ENCODE results near the gene JKAMP. TPM values are rescaled to one million over a fixed set of nuclear protein-coding genes. Genes with fewer than 3 reads are reported as not detected.
A peak's percentile ranks its signal among the peaks of the same experiment; 100 is the strongest.

JKAMP gene
- total RNA-seq, 1 donor from 2014 or later = 28.8 TPM

GRCh38 chr14:59458486-59458885 is 25.8 kb upstream of the JKAMP start:
- TF ChIP-seq CTCF (IDR thresholded peaks at IDR 0.05) = no peak
- Mint-ChIP-seq H3K27me3 (no peaks in the 10 kb centered on the region), H3K4me3 (no peak overlapping the region), H3K36me3 (ENCODE audit: low read depth) (peaks cover 11% of the 10 kb centered on the region), H3K9me3 (peaks cover 4% of the 10 kb centered on the region), H3K4me1 (peaks cover 2% of the 10 kb centered on the region), H3K27ac (no peak overlapping the region)
- ChIA-PET CTCF (no interaction called here), POLR2A (no interaction called here)
- DNase-seq = no peak
- intact Hi-C loops (cut with micrococcal nuclease) = no loop called here
- no peak for ATAC-seq (ENCODE audit: low read depth)

GRCh38 chr14:59460378-59460777 is 23.9 kb upstream of the JKAMP start:
- Mint-ChIP-seq H3K27ac (no peak overlapping the region), H3K4me1 (peaks cover 10% of the 10 kb centered on the region), H3K36me3 (ENCODE audit: low read depth) (peaks cover 11% of the 10 kb centered on the region), H3K4me3 (no peak overlapping the region), H3K27me3 (no peaks in the 10 kb centered on the region), H3K9me3 (peaks cover 4% of the 10 kb centered on the region)
- DNase-seq (no peak), ATAC-seq (ENCODE audit: low read depth) (no peak)
- no peak for TF ChIP-seq CTCF (IDR thresholded peaks at IDR 0.05)
- ChIA-PET CTCF (no interaction called here), POLR2A (no interaction called here)
- intact Hi-C loops (cut with micrococcal nuclease) = loop anchor here (10.0 kb wide), 1 partner anchor 1194 kb away; no protein-coding TSS in a partner anchor

GRCh38 chr14:59461891-59462290 is 22.4 kb upstream of the JKAMP start:
- Mint-ChIP-seq H3K27ac (no peak overlapping the region), H3K36me3 (ENCODE audit: low read depth) (peaks cover 8% of the 10 kb centered on the region), H3K27me3 (no peaks in the 10 kb centered on the region), H3K4me3 (no peak overlapping the region), H3K9me3 (peaks cover 4% of the 10 kb centered on the region), H3K4me1 (peaks cover 14% of the 10 kb centered on the region)
- CTCF ChIA-PET = interaction anchor here (2.5 kb wide), 1 partner anchor 22 kb away, joined by 8 read pairs; the partner anchor contains the start of genes JKAMP and L3HYPDH
- ATAC-seq (ENCODE audit: low read depth) (no peak), DNase-seq (no peak)
- intact Hi-C loops (cut with micrococcal nuclease) = loop anchor here (10.0 kb wide), 1 partner anchor 1193 kb away; no protein-coding TSS in a partner anchor
- TF ChIP-seq CTCF (IDR thresholded peaks at IDR 0.05) = no peak
- POLR2A ChIA-PET = no interaction called here

- no peaks in the 10 kb centered on the region for H3K36me3 Mint-ChIP-seq (ENCODE audit: low read depth)
- H3K27me3 Mint-ChIP-seq = no peaks in the 10 kb centered on the region
- ChIA-PET POLR2A (interaction anchor here (1.9 to 2.3 kb wide), 2 partner anchors 13 to 20 kb away, joined by 5 to 13 read pairs; partner anchors contain the start of genes JKAMP and L3HYPDH), CTCF (interaction anchor here (2.4 to 2.5 kb wide), 2 partner anchors 20 kb away, joined by 8 to 9 read pairs; partner anchors contain the start of genes JKAMP and L3HYPDH)
- ATAC-seq (ENCODE audit: low read depth) = peak; percentile 4
- peaks cover 14% of the 10 kb centered on the region for H3K4me1 Mint-ChIP-seq
- no peaks in the 10 kb centered on the region for H3K9me3 Mint-ChIP-seq
- DNase-seq = peak; percentile 35
- no peak for TF ChIP-seq CTCF (IDR thresholded peaks at IDR 0.05)
- intact Hi-C loops (cut with micrococcal nuclease) = loop anchor here (1.0 to 10.0 kb wide), 2 partner anchors 1037 to 1191 kb away; partner anchors contain the start of genes KIAA0586 and TIMM9
- H3K4me3 Mint-ChIP-seq = peak overlapping the region; percentile 86
- no peak overlapping the region for H3K27ac Mint-ChIP-seq
These were observed 20.4 kb upstream of the JKAMP start for GRCh38 chr14:59463787-59464485.
